ENCODE measurements around the gene PARM1.

DNA sequence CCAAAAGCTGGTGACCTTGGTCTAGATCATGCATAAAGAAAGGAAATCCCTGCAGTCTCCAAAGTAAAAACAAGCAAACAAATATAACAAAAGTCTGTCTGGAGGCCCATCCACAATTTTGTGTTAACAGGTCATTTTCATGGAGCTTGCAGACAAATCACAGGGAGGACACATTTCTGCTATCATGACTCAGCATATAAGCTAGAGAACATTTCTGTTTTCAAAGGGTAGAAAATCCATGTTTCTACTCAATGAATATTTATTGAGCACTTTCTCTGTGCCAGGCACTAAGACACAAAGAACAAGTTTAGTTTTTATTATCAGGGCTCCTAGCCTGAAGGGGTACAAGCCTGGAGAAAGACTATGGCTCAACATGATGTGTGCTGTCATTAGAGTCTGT is 71.1 kb downstream of the PARM1 start:
- TF ChIP-seq CTCF (IDR thresholded peaks at IDR 0.05; ENCODE audit: low read length) (no peak), EZH2phosphoT487 (IDR thresholded peaks at IDR 0.05; ENCODE audit: low read length) (no peak), EZH2 (optimal IDR thresholded peaks at IDR 0.05; ENCODE audit: low read depth, low read length) (no peak)

All from MM.1S (cell line).